ENCODE data around the gene TPM3.

Gene TPM3

DNA sequence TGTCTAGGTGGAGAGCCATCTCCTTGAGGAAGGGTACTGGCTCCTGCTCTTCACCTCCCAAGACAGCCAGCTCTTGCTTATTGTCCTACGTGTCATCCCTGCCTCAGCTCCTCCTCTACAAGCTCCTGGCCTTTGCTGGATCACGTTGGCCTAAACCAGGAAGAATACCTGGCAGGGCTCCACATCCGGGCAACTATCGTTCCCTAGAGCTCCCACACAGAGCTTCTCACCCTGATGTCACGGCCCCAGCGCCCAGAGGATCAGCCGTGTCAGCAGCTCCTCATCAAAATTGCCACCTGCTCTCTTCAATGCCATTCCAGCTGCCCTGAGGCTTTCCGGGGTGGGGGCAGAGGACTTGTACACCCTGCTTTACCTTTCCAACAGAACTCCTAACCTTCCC is 1.9 kb upstream of the TPM3 start:
- no peak for TF ChIP-seq FOXM1 (IDR thresholded peaks at IDR 0.05; ENCODE audit: borderline replicate concordance)
- TF ChIP-seq FOXK2 (IDR thresholded peaks at IDR 0.05): no peak
- TF ChIP-seq BHLHE40 (IDR thresholded peaks at IDR 0.05; ENCODE audit: borderline replicate concordance): no peak
- TF ChIP-seq, protein P1, sequence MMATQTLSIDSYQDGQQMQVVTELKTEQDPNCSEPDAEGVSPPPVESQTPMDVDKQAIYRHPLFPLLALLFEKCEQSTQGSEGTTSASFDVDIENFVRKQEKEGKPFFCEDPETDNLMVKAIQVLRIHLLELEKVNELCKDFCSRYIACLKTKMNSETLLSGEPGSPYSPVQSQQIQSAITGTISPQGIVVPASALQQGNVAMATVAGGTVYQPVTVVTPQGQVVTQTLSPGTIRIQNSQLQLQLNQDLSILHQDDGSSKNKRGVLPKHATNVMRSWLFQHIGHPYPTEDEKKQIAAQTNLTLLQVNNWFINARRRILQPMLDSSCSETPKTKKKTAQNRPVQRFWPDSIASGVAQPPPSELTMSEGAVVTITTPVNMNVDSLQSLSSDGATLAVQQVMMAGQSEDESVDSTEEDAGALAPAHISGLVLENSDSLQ (IDR thresholded peaks at IDR 0.05): no peak
- TF ChIP-seq SP1 (IDR thresholded peaks at IDR 0.05): no peak
- TF ChIP-seq ELF4 (IDR thresholded peaks at IDR 0.05): no peak
- TF ChIP-seq SUZ12 (IDR thresholded peaks at IDR 0.05): no peak
- TF ChIP-seq FOXA1 (IDR thresholded peaks at IDR 0.05): no peak
- no peak for TF ChIP-seq NFRKB (IDR thresholded peaks at IDR 0.05)
- no peak for TF ChIP-seq TARDBP (IDR thresholded peaks at IDR 0.05)
- no peak for TF ChIP-seq ARNT (IDR thresholded peaks at IDR 0.05)
- TF ChIP-seq ZNF384 (IDR thresholded peaks at IDR 0.05): no peak
- TF ChIP-seq L3MBTL2 (conservative IDR thresholded peaks at IDR 0.05): no peak
- no peak for TF ChIP-seq LEF1 (IDR thresholded peaks at IDR 0.05; ENCODE audit: borderline replicate concordance)
- no peak for TF ChIP-seq HDGF (IDR thresholded peaks at IDR 0.05; ENCODE audit: borderline replicate concordance)
- TF ChIP-seq CTBP1 (IDR thresholded peaks at IDR 0.05; ENCODE audit: borderline replicate concordance): no peak
- DNase-seq (ENCODE audit: extremely low spot score): no peak
- POLR2A ChIA-PET: interaction anchor here (0.8 to 1.9 kb wide), 4 partner anchors 9 to 216 kb away, joined by 3 to 6 read pairs (median 4); partner anchors contain the start of genes JTB, RPS27 and UBAP2L
- CTCF ChIA-PET: interaction anchor here (4.0 kb wide), 1 partner anchor 79 kb away, joined by 16 read pairs; the partner anchor contains the start of gene HAX1

DNA sequence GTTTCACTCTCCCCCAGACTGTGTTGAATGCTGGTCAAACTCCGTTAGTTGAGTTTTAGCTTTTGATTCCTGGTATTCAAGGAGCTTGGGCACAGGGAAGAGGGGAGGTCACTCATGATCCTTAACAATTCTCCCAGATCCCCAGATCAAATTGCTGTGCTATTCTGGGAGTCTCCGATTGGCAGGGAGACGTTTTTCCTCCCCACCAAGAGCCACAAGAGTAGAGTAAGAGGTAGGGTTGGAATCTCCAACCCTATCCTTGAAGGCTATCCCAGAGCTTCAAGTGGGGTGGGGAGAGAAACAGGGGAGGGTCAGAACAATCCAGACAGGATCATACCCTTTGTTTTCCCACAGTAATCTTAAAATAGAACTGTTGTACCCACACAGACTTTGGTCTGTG is 576 bp upstream of the TPM3 start:
- ChIA-PET CTCF (interaction anchor here (0.5 to 4.0 kb wide), 5 partner anchors 9 to 312 kb away, joined by 3 to 16 read pairs (median 4); partner anchors contain the start of gene HAX1), POLR2A (interaction anchor here (0.8 to 1.7 kb wide), 4 partner anchors 10 to 215 kb away, joined by 3 to 7 read pairs (median 5); partner anchors contain the start of genes JTB, RPS27 and UBAP2L)
- TF ChIP-seq SUZ12 (IDR thresholded peaks at IDR 0.05) (no peak), LEF1 (IDR thresholded peaks at IDR 0.05; ENCODE audit: borderline replicate concordance) (no peak), TARDBP (IDR thresholded peaks at IDR 0.05) (no peak), FOXK2 (IDR thresholded peaks at IDR 0.05) (no peak), ELF4 (IDR thresholded peaks at IDR 0.05) (no peak), FOXM1 (IDR thresholded peaks at IDR 0.05; ENCODE audit: borderline replicate concordance) (no peak), SP1 (IDR thresholded peaks at IDR 0.05) (no peak), ARNT (IDR thresholded peaks at IDR 0.05) (no peak), HDGF (IDR thresholded peaks at IDR 0.05; ENCODE audit: borderline replicate concordance) (no peak), BHLHE40 (IDR thresholded peaks at IDR 0.05; ENCODE audit: borderline replicate concordance) (no peak), ZNF384 (IDR thresholded peaks at IDR 0.05) (no peak), L3MBTL2 (conservative IDR thresholded peaks at IDR 0.05) (no peak), FOXA1 (IDR thresholded peaks at IDR 0.05) (no peak), NFRKB (IDR thresholded peaks at IDR 0.05) (no peak), CTBP1 (IDR thresholded peaks at IDR 0.05; ENCODE audit: borderline replicate concordance) (no peak)
- TF ChIP-seq, protein P1 (IDR thresholded peaks at IDR 0.05): no peak
- no peak for DNase-seq (ENCODE audit: extremely low spot score)

DNA sequence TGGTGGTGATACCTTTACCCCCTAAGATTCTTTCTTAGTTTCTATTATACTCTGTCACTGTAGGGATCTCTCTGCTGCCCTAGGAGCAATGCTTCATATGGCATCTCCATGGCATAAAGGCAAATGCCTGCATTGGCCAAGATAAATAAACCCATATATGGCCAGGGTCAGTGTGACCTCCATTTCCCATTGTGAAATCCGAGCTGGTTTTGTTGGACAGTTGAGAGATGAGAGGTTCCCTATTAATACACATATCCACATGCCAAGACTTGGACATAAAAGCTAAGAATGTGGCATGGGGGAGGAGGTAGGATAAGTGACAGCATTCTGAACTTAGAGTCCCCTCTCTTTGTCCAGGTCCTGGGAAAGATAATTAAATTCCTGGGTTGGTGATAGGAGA is 1.4 kb downstream of the TPM3 start:
- TF ChIP-seq FOXK2 (IDR thresholded peaks at IDR 0.05) (no peak), FOXA1 (IDR thresholded peaks at IDR 0.05) (no peak), LEF1 (IDR thresholded peaks at IDR 0.05; ENCODE audit: borderline replicate concordance) (no peak), ZNF384 (IDR thresholded peaks at IDR 0.05) (no peak), L3MBTL2 (conservative IDR thresholded peaks at IDR 0.05) (no peak), FOXM1 (IDR thresholded peaks at IDR 0.05; ENCODE audit: borderline replicate concordance) (no peak), CTBP1 (IDR thresholded peaks at IDR 0.05; ENCODE audit: borderline replicate concordance) (no peak), BHLHE40 (IDR thresholded peaks at IDR 0.05; ENCODE audit: borderline replicate concordance) (no peak), NFRKB (IDR thresholded peaks at IDR 0.05) (no peak), ELF4 (IDR thresholded peaks at IDR 0.05) (no peak), ARNT (IDR thresholded peaks at IDR 0.05) (no peak), TARDBP (IDR thresholded peaks at IDR 0.05) (no peak), SP1 (IDR thresholded peaks at IDR 0.05) (no peak), HDGF (IDR thresholded peaks at IDR 0.05; ENCODE audit: borderline replicate concordance) (no peak)
- TF ChIP-seq, protein P1 (IDR thresholded peaks at IDR 0.05): no peak
- ChIA-PET POLR2A (interaction anchor here (1.5 kb wide), 1 partner anchor 199 kb away, joined by 4 read pairs; no protein-coding TSS in a partner anchor), CTCF (interaction anchor here (1.7 to 4.0 kb wide), 2 partner anchors 9 to 82 kb away, joined by 7 to 16 read pairs; partner anchors contain the start of gene HAX1)
- DNase-seq (ENCODE audit: extremely low spot score): no peak

DNA sequence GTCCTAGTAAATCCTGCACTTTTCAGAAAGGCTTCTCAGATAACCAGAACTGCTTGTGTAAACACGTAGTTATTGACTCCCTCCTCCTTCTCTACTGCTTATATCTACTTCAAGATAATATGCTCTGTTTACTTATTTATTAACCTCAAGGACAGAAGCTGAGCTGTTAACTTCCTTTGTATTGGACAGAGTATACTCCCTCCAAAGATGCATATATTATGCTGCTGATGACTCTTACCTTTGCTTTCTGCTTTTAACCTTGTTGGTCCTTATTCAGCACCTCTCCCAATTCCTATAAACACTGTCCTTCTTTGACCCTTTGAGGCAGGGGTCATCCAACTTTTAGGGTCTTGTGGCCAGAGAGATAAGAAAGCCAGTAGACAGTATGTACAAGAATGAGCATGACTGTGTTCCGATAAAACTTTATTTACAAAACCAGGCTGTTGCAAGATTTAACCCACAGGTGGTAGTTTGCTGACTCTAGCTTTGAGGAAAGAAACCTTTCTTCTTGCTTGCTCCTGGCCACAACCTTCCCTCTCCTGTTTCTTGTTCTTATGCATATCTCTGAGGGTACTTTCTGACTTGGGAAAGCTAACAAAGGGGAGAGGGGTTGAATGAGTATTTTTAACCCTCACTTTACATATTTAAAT is 4.9 kb downstream of the TPM3 start:
- TF ChIP-seq FOXM1 (IDR thresholded peaks at IDR 0.05; ENCODE audit: borderline replicate concordance) (no peak), NFRKB (IDR thresholded peaks at IDR 0.05) (no peak), ARNT (IDR thresholded peaks at IDR 0.05) (no peak), SUZ12 (IDR thresholded peaks at IDR 0.05) (no peak), TARDBP (IDR thresholded peaks at IDR 0.05) (no peak), ZNF384 (IDR thresholded peaks at IDR 0.05) (no peak), SP1 (IDR thresholded peaks at IDR 0.05) (no peak), CTBP1 (IDR thresholded peaks at IDR 0.05; ENCODE audit: borderline replicate concordance) (no peak)
- CTCF ChIA-PET: interaction anchor here (0.7 to 1.3 kb wide), 2 partner anchors 13 to 148 kb away, joined by 3 to 6 read pairs; no protein-coding TSS in a partner anchor
- POLR2A ChIA-PET: no interaction called here
- DNase-seq (ENCODE audit: extremely low spot score): no peak

DNA sequence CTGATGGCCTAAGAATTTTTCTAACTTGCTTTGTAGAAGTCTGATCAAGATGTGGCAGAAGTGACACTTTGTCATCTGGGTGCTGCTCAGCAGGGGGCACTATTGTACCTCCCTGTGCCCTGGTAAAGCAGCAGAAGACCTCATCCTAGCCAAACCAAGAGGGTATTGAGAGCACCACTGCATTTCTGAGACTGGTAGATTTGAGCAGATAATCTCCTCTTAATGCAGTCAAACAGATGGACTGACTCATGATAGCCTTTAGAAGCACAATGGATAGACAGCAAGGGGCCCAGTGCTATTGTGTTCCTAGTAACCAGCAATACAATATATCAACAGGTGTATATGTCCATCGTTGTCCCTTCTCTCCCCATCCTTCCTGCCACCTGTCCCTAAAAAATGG is 5.7 kb downstream of the TPM3 start:
- POLR2A ChIA-PET: no interaction called here
- TF ChIP-seq CTBP1 (IDR thresholded peaks at IDR 0.05; ENCODE audit: borderline replicate concordance): no peak
- TF ChIP-seq, protein P1 (IDR thresholded peaks at IDR 0.05): peak; percentile 45; the same call in 1 of the 2 replicates
- TF ChIP-seq BHLHE40 (IDR thresholded peaks at IDR 0.05; ENCODE audit: borderline replicate concordance): no peak
- no peak for TF ChIP-seq FOXM1 (IDR thresholded peaks at IDR 0.05; ENCODE audit: borderline replicate concordance)
- TF ChIP-seq ELF4 (IDR thresholded peaks at IDR 0.05): no peak
- peak; percentile 67 for DNase-seq (ENCODE audit: extremely low spot score)
- CTCF ChIA-PET: interaction anchor here (1.3 kb wide), 1 partner anchor 148 kb away, joined by 6 read pairs; no protein-coding TSS in a partner anchor
